HEK293 (cell line): Measurements from ENCODE around the gene PPARA.

Experiments
- BCL11A ChIP-seq: fragments of 450-650 bp; formaldehyde crosslinking; IDR thresholded peaks from 2 replicates; pipeline ENCODE4 v1.5.1; 2016; ENCODE audit warnings: low read depth, missing biosample characterization, missing genetic modification characterization
- RBAK ChIP-seq: fragments of 450-650 bp; formaldehyde crosslinking; IDR thresholded peaks from 2 replicates; pipeline ENCODE4 v1.5.1; 2016; ENCODE audit warnings: missing biosample characterization, missing genetic modification characterization
- SETDB1 ChIP-seq: IDR thresholded peaks from one replicate; pipeline ENCODE4 v1.6.1; 2017; ENCODE audit warnings: mild to moderate bottlenecking, low read length, moderate library complexity, mixed read lengths; ENCODE audit not compliant: insufficient read length
- ZNF121 ChIP-seq: fragments of 450-650 bp; formaldehyde crosslinking; IDR thresholded peaks from 2 replicates; pipeline ENCODE4 v1.5.1; 2016; ENCODE audit warnings: missing biosample characterization, missing genetic modification characterization
- ZNF133 ChIP-seq: fragments of 450-650 bp; formaldehyde crosslinking; IDR thresholded peaks from 2 replicates; pipeline ENCODE4 v1.5.1; 2016; ENCODE audit warnings: missing biosample characterization, missing genetic modification characterization
- ZNF174 ChIP-seq: fragments of 450-650 bp; formaldehyde crosslinking; IDR thresholded peaks from 2 replicates; pipeline ENCODE4 v1.5.0; 2017; ENCODE audit warnings: missing biosample characterization, mild to moderate bottlenecking, missing genetic modification characterization
- ZNF211 ChIP-seq: fragments of 450-650 bp; formaldehyde crosslinking; IDR thresholded peaks from 2 replicates; pipeline ENCODE4 v1.5.1; 2016; ENCODE audit warnings: low read depth, missing biosample characterization, missing genetic modification characterization
- ZNF239 ChIP-seq: fragments of 450-650 bp; formaldehyde crosslinking; IDR thresholded peaks from 2 replicates; pipeline ENCODE4 v1.5.1; 2016; ENCODE audit warnings: missing biosample characterization, missing genetic modification characterization
- ZNF37A ChIP-seq: fragments of 450-650 bp; IDR thresholded peaks from 2 replicates; pipeline ENCODE4 v1.5.1; 2018; ENCODE audit warnings: missing biosample characterization, missing genetic modification characterization
- ZNF585B ChIP-seq: fragments of 450-650 bp; formaldehyde crosslinking; IDR thresholded peaks from 2 replicates; pipeline ENCODE4 v1.5.1; 2016; ENCODE audit warnings: missing biosample characterization, missing genetic modification characterization
- ZNF660 ChIP-seq: fragments of 450-650 bp; IDR thresholded peaks from 2 replicates; pipeline ENCODE4 v1.5.1; 2018; ENCODE audit warnings: missing biosample characterization, mild to moderate bottlenecking, missing genetic modification characterization
- ZNF747 ChIP-seq: fragments of 450-650 bp; formaldehyde crosslinking; IDR thresholded peaks from 2 replicates; pipeline ENCODE4 v1.5.1; 2016; ENCODE audit warnings: missing biosample characterization, missing genetic modification characterization
- TF ChIP-seq, protein P1 (sequence below): fragments of 450-650 bp; formaldehyde crosslinking; IDR thresholded peaks from 2 replicates; pipeline ENCODE4 v1.5.1; 2016; ENCODE audit warnings: missing biosample characterization, missing genetic modification characterization

DNA sequence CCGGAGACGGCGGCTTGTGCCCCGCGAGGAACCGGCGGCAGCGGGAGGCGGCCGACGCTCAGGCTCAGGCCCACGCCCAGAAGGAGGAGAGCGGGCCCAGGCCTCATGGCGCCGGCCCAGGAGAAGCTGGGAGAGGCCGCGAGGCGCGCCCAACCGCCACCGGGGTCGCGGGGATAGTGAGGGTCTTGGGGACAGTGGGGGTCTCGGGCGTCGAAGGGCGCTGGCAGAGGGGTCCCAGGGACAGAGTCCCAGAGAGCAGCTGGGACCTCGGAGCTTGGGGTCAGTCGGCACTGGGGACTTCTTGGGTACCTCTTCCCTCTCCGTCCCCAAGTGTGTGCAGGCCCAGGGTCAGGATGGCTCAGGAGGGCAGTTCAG, 112.9 kb downstream of the PPARA start, which contains the start of gene PKDREJ:
- TF ChIP-seq ZNF239 (tag by site-specific recombination) (no peak), ZNF37A (tag by site-specific recombination) (no peak), ZNF133 (tag by site-specific recombination) (no peak), ZNF121 (tag by site-specific recombination) (no peak), ZNF660 (no peak), SETDB1 (no peak), ZNF211 (tag by site-specific recombination) (no peak), ZNF747 (tag by site-specific recombination) (no peak), RBAK (no peak), ZNF174 (no peak), BCL11A (tag by site-specific recombination) (no peak), ZNF585B (no peak)
- TF ChIP-seq, protein P1, sequence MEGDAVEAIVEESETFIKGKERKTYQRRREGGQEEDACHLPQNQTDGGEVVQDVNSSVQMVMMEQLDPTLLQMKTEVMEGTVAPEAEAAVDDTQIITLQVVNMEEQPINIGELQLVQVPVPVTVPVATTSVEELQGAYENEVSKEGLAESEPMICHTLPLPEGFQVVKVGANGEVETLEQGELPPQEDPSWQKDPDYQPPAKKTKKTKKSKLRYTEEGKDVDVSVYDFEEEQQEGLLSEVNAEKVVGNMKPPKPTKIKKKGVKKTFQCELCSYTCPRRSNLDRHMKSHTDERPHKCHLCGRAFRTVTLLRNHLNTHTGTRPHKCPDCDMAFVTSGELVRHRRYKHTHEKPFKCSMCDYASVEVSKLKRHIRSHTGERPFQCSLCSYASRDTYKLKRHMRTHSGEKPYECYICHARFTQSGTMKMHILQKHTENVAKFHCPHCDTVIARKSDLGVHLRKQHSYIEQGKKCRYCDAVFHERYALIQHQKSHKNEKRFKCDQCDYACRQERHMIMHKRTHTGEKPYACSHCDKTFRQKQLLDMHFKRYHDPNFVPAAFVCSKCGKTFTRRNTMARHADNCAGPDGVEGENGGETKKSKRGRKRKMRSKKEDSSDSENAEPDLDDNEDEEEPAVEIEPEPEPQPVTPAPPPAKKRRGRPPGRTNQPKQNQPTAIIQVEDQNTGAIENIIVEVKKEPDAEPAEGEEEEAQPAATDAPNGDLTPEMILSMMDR (tag by site-specific recombination) = no peak
